ENCODE measurements around the gene PSTPIP2. TPM values are rescaled to one million over a fixed set of nuclear protein-coding genes. Genes with fewer than 3 reads are reported as not detected.

The PSTPIP2 gene
- polyA plus RNA-seq, 2 of the 4 experiments (the other 2 are of a cell fraction) = 0.10 to 0.19 TPM

DNA sequence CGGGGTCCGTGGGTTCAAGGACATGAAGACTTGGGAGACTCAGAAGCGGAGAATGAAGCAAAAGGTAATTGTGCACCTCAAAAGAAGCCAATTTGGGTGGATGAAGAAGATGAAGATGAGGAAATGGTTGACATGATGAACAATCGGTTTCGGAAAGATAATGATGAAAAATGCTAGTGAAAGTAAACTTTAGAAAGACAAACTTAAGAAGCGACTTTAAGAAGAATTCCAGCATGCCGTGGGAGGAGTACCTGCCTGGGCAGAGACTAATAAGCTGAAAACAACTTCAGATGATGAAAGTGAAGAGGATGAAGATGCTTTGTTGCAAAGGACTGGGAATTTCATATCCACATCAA is 43.5 kb downstream of the PSTPIP2 start:
- ChIA-PET POLR2A (interaction anchor here (0.5 kb wide), 1 partner anchor 19 kb away, joined by 3 read pairs; no protein-coding TSS in a partner anchor), CTCF (no interaction called here)
- WGBS (ENCODE audit: missing lambda C conversion rate) = 52% methylated on average over 7 of the region's 7 CpGs
- peak overlapping the region; percentile 44 for H3K4me3 ChIP-seq
- H3K4me1 ChIP-seq = no peaks in the 10 kb centered on the region
- ATAC-seq (no peak), FAIRE-seq (no peak), DNase-seq (ENCODE audit: low read depth in 1 of 2, low spot score in 1 of 2) (no peak)
- H3K9me3 ChIP-seq = no peaks in the 10 kb centered on the region
- peak overlapping the region; percentile 87 for H3K4me2 ChIP-seq
- H3K27ac ChIP-seq = peak overlapping the region; percentile 39 to 79; a peak in 5 of 6 replicates
- TF ChIP-seq, protein P1, sequence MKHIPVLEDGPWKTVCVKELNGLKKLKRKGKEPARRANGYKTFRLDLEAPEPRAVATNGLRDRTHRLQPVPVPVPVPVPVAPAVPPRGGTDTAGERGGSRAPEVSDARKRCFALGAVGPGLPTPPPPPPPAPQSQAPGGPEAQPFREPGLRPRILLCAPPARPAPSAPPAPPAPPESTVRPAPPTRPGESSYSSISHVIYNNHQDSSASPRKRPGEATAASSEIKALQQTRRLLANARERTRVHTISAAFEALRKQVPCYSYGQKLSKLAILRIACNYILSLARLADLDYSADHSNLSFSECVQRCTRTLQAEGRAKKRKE (CRISPR knock-in tag; IDR thresholded peaks at IDR 0.05; ENCODE audit: low read depth) = no peak
- TF ChIP-seq, protein P2, sequence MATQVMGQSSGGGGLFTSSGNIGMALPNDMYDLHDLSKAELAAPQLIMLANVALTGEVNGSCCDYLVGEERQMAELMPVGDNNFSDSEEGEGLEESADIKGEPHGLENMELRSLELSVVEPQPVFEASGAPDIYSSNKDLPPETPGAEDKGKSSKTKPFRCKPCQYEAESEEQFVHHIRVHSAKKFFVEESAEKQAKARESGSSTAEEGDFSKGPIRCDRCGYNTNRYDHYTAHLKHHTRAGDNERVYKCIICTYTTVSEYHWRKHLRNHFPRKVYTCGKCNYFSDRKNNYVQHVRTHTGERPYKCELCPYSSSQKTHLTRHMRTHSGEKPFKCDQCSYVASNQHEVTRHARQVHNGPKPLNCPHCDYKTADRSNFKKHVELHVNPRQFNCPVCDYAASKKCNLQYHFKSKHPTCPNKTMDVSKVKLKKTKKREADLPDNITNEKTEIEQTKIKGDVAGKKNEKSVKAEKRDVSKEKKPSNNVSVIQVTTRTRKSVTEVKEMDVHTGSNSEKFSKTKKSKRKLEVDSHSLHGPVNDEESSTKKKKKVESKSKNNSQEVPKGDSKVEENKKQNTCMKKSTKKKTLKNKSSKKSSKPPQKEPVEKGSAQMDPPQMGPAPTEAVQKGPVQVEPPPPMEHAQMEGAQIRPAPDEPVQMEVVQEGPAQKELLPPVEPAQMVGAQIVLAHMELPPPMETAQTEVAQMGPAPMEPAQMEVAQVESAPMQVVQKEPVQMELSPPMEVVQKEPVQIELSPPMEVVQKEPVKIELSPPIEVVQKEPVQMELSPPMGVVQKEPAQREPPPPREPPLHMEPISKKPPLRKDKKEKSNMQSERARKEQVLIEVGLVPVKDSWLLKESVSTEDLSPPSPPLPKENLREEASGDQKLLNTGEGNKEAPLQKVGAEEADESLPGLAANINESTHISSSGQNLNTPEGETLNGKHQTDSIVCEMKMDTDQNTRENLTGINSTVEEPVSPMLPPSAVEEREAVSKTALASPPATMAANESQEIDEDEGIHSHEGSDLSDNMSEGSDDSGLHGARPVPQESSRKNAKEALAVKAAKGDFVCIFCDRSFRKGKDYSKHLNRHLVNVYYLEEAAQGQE (IDR thresholded peaks at IDR 0.05) = no peak
- no peak for TF ChIP-seq MYC (IDR thresholded peaks at IDR 0.05; ENCODE audit: borderline replicate concordance, low read length)
- no peak for TF ChIP-seq HOXA7 (CRISPR knock-in tag; IDR thresholded peaks at IDR 0.05)
- no peak for TF ChIP-seq CHD2 (IDR thresholded peaks at IDR 0.05; ENCODE audit: low read length, partially characterized antibody)

DNA sequence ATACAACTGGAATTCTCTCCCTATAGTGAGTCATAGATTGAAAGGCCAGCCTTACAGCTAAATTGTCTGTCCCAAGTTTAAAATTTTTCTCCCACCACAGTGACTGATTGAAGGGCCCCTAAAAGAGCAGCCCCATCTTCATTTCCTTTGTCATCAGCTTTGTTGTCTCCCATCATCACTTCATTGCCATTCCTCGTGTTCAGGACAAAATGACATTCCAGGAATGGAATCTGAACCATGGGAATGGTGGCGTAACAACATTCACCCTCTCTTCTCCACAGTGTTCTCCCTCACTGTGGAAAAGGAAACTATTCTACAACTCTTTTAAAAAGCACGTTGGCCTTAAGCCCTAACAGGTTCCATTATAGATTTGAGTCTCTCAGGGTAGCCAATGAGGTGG is 52.1 kb downstream of the PSTPIP2 start:
- no peak overlapping the region for H3K27ac ChIP-seq
- H3K9me3 ChIP-seq = no peaks in the 10 kb centered on the region
- ChIA-PET POLR2A (no interaction called here), CTCF (no interaction called here)
- H3K4me1 ChIP-seq = no peaks in the 10 kb centered on the region
- FAIRE-seq (no peak), ATAC-seq (no peak), DNase-seq (ENCODE audit: low read depth in 1 of 2, low spot score in 1 of 2) (no peak)
- no peak overlapping the region for H3K4me2 ChIP-seq
- WGBS (ENCODE audit: missing lambda C conversion rate) = 45% methylated on average over 3 of the region's 3 CpGs
- no peak overlapping the region for H3K4me3 ChIP-seq
- TF ChIP-seq FOXS1 (CRISPR knock-in tag; IDR thresholded peaks at IDR 0.05) (no peak), EHMT2 (IDR thresholded peaks at IDR 0.05; ENCODE audit: low read depth) (no peak), ZC3H11A (IDR thresholded peaks at IDR 0.05) (no peak), ESRRA (IDR thresholded peaks at IDR 0.05; ENCODE audit: borderline replicate concordance, low read length) (no peak), RNF2 (IDR thresholded peaks at IDR 0.05; ENCODE audit: borderline replicate concordance, low read depth) (no peak), CEBPB (IDR thresholded peaks at IDR 0.05) (no peak), POLR2A (IDR thresholded peaks at IDR 0.05; ENCODE audit: low read length) (no peak), HDAC2 (IDR thresholded peaks at IDR 0.05) (no peak), ZNF302 (CRISPR knock-in tag; IDR thresholded peaks at IDR 0.05) (no peak), PHF8 (IDR thresholded peaks at IDR 0.05; ENCODE audit: borderline replicate concordance, low read depth) (no peak)
- TF ChIP-seq, protein P3, sequence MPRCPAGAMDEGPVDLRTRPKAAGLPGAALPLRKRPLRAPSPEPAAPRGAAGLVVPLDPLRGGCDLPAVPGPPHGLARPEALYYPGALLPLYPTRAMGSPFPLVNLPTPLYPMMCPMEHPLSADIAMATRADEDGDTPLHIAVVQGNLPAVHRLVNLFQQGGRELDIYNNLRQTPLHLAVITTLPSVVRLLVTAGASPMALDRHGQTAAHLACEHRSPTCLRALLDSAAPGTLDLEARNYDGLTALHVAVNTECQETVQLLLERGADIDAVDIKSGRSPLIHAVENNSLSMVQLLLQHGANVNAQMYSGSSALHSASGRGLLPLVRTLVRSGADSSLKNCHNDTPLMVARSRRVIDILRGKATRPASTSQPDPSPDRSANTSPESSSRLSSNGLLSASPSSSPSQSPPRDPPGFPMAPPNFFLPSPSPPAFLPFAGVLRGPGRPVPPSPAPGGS (IDR thresholded peaks at IDR 0.05) = no peak

DNA sequence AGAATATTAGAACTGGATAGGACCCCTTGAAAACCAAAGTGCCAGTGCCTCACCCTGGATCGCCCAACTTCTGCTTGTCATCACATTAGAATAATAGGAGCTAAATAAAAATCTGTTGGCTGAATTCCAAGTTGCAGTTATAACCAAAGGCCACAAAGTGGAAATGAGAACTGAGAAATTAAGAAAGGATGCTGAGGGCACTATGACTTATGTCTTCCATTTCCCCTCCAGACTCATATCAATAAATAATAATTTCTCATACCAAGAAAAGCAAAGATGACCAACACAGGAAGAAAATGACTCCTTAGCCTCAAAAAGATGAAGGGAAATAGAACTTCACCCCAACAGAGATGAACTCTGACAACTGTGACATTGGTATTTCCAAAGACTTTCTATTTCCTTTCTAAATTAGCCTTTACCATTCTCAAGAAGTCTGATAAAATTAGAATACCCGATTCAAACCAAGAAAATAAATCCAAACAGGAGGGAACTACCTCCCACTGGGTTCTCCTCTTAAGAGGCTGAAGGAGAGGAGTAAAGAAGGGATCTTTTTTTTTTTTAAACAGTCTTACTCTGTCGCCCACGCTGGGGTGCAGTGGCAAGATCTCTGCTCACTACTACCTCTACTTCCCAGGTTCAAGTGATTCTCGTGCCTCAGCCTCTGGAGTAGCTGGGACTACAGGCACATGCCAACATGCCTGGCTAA is 58.4 kb downstream of the PSTPIP2 start:
- ChIA-PET POLR2A (interaction anchor here (0.7 kb wide), 1 partner anchor 60 kb away, joined by 3 read pairs; no protein-coding TSS in a partner anchor), CTCF (no interaction called here)
- no peak for DNase-seq (ENCODE audit: low read depth in 1 of 2, low spot score in 1 of 2)
- H3K9me3 ChIP-seq = no peaks in the 10 kb centered on the region
- H3K27ac ChIP-seq = no peak overlapping the region
- ATAC-seq = no peak
- FAIRE-seq = no peak
- WGBS (ENCODE audit: missing lambda C conversion rate) = 50% methylated on average over 5 of the region's 5 CpGs
- no peak overlapping the region for H3K4me2 ChIP-seq
- no peak overlapping the region for H3K4me3 ChIP-seq
- H3K4me1 ChIP-seq = no peaks in the 10 kb centered on the region
- no peak for TF ChIP-seq HOXA7 (CRISPR knock-in tag; IDR thresholded peaks at IDR 0.05)
- TF ChIP-seq EP300 (IDR thresholded peaks at IDR 0.05) = no peak
- no peak for TF ChIP-seq CHD2 (IDR thresholded peaks at IDR 0.05; ENCODE audit: low read length, partially characterized antibody)
- no peak for TF ChIP-seq RCOR1 (IDR thresholded peaks at IDR 0.05; ENCODE audit: low read depth, low read length)
- TF ChIP-seq, protein P4, sequence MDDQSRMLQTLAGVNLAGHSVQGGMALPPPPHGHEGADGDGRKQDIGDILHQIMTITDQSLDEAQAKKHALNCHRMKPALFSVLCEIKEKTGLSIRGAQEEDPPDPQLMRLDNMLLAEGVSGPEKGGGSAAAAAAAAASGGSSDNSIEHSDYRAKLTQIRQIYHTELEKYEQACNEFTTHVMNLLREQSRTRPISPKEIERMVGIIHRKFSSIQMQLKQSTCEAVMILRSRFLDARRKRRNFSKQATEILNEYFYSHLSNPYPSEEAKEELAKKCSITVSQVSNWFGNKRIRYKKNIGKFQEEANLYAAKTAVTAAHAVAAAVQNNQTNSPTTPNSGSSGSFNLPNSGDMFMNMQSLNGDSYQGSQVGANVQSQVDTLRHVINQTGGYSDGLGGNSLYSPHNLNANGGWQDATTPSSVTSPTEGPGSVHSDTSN (IDR thresholded peaks at IDR 0.05) = no peak
- TF ChIP-seq FOSL2 (IDR thresholded peaks at IDR 0.05) = no peak
- TF ChIP-seq FOSL2 (CRISPR knock-in tag; IDR thresholded peaks at IDR 0.05) = no peak
- TF ChIP-seq NR3C1 (IDR thresholded peaks at IDR 0.05) = no peak
- TF ChIP-seq, protein P5, sequence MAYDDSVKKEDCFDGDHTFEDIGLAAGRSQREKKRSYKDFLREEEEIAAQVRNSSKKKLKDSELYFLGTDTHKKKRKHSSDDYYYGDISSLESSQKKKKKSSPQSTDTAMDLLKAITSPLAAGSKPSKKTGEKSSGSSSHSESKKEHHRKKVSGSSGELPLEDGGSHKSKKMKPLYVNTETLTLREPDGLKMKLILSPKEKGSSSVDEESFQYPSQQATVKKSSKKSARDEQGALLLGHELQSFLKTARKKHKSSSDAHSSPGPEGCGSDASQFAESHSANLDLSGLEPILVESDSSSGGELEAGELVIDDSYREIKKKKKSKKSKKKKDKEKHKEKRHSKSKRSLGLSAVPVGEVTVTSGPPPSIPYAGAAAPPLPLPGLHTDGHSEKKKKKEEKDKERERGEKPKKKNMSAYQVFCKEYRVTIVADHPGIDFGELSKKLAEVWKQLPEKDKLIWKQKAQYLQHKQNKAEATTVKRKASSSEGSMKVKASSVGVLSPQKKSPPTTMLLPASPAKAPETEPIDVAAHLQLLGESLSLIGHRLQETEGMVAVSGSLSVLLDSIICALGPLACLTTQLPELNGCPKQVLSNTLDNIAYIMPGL (CRISPR knock-in tag; IDR thresholded peaks at IDR 0.05; ENCODE audit: borderline replicate concordance) = no peak
- no peak for TF ChIP-seq HEYL (CRISPR knock-in tag; IDR thresholded peaks at IDR 0.05)
- TF ChIP-seq MYC (IDR thresholded peaks at IDR 0.05; ENCODE audit: borderline replicate concordance, low read length) = no peak
